Astrocyte (in vitro differentiated cells and primary cell): ENCODE results near the gene SCAPER.

Experiments used
- EZH2 ChIP-seq: IDR thresholded peaks from 2 replicates; pipeline ENCODE4 v1.6.1; 2012; ENCODE audit warnings: mild to moderate bottlenecking, low read length, inconsistent platforms; ENCODE audit not compliant: insufficient read depth
- TF ChIP-seq, protein P1 (sequence below): IDR thresholded peaks from 2 replicates; pipeline ENCODE4 v1.5.1; 2011; ENCODE audit warnings: low read depth, mild to moderate bottlenecking, inconsistent platforms, low read length, moderate library complexity; ENCODE audit not compliant: insufficient read depth

- TF ChIP-seq, protein P1, sequence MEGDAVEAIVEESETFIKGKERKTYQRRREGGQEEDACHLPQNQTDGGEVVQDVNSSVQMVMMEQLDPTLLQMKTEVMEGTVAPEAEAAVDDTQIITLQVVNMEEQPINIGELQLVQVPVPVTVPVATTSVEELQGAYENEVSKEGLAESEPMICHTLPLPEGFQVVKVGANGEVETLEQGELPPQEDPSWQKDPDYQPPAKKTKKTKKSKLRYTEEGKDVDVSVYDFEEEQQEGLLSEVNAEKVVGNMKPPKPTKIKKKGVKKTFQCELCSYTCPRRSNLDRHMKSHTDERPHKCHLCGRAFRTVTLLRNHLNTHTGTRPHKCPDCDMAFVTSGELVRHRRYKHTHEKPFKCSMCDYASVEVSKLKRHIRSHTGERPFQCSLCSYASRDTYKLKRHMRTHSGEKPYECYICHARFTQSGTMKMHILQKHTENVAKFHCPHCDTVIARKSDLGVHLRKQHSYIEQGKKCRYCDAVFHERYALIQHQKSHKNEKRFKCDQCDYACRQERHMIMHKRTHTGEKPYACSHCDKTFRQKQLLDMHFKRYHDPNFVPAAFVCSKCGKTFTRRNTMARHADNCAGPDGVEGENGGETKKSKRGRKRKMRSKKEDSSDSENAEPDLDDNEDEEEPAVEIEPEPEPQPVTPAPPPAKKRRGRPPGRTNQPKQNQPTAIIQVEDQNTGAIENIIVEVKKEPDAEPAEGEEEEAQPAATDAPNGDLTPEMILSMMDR = no peak
- no peak for TF ChIP-seq EZH2
These were observed 603 bp downstream of the SCAPER start for GRCh38 chr15:76904461-76905012.
